Stimulated activated CD4-positive, alpha-beta T cell treated with anti-CD3 and anti-CD28 coated beads, Interleukin-4, amount 100 ng/mL, for 48 hours (primary cell): Measurements from ENCODE around the gene PTPN18.

Source experiments
- DNase-seq, 2 donors: peaks; one replicate each; pipeline ENCODE4 v3.0.0-alpha.2; 2020; ENCODE audit warnings: low read depth in 2 of 2

The PTPN18 gene

GRCh38 chr2:130339885-130340745 is 15.7 kb upstream of the PTPN18 start:
- DNase-seq: no peak

- DNase-seq: peak in 1 of 2 donors; percentile 26
These were observed 14.3 kb upstream of the PTPN18 start for GRCh38 chr2:130341562-130342019.

GRCh38 chr2:130342020-130342532 is 13.8 kb upstream of the PTPN18 start:
- peak; percentile 64 to 80 for DNase-seq

GRCh38 chr2:130342533-130343275 is 13.2 kb upstream of the PTPN18 start, which contains the start of gene IMP4:
IMP4 (plus strand) TSS chr2:130342897; CDS start chr2:130342933, 36 bp downstream.
- peak; percentile 84 to 91 for DNase-seq

GRCh38 chr2:130344578-130344977 is 11.3 kb upstream of the PTPN18 start:
- DNase-seq: no peak

- no peak for DNase-seq
These were observed 10.8 kb upstream of the PTPN18 start for GRCh38 chr2:130345091-130345490.

GRCh38 chr2:130345611-130346010 is 10.2 kb upstream of the PTPN18 start:
- no peak for DNase-seq

- DNase-seq: no peak
These were observed 9.7 kb upstream of the PTPN18 start for GRCh38 chr2:130346041-130346740.

GRCh38 chr2:130346741-130347066 is 9.2 kb upstream of the PTPN18 start:
- DNase-seq: no peak

GRCh38 chr2:130347220-130347925 is 8.5 kb upstream of the PTPN18 start:
- no peak for DNase-seq

GRCh38 chr2:130349174-130349573 is 6.7 kb upstream of the PTPN18 start:
- DNase-seq: no peak

- no peak for DNase-seq
These were observed 4.1 kb upstream of the PTPN18 start for GRCh38 chr2:130351711-130352110.

GRCh38 chr2:130352237-130352636 is 3.6 kb upstream of the PTPN18 start:
- DNase-seq: no peak

- DNase-seq: no peak
These were observed 2.3 kb upstream of the PTPN18 start for GRCh38 chr2:130353291-130354138.

GRCh38 chr2:130354139-130354428 is 1.8 kb upstream of the PTPN18 start:
- no peak for DNase-seq

- DNase-seq: no peak
These were observed 681 bp upstream of the PTPN18 start for GRCh38 chr2:130355172-130355577.

- DNase-seq: no peak
These were observed 2.0 kb downstream of the PTPN18 start for GRCh38 chr2:130357864-130358263.

GRCh38 chr2:130358420-130359350 is 2.8 kb downstream of the PTPN18 start:
- no peak for DNase-seq

GRCh38 chr2:130359466-130359865 is 3.6 kb downstream of the PTPN18 start:
- DNase-seq: no peak

- DNase-seq: no peak
These were observed 7.6 kb downstream of the PTPN18 start for GRCh38 chr2:130363479-130363878.
